SK-N-SH treated with all-trans-retinoic acid at 6 μM for 48 hours (cell line): ENCODE data around the gene FAM135A.

Experiments used
- ATAC-seq: fragments of 200-7000 bp; cut with Tn5 transposase; 3 replicates; pipeline ENCODE4 v1.9.1; 2020; ENCODE audit warnings: mild to moderate bottlenecking, moderate library complexity
- ARNTL ChIP-seq: fragments of 450-650 bp; formaldehyde crosslinking; IDR thresholded peaks from 2 replicates; pipeline ENCODE4 v1.5.0; 2020; ENCODE audit warnings: low read depth, mild to moderate bottlenecking, moderate library complexity, borderline replicate concordance
- CSDC2 ChIP-seq: fragments of 250-450 bp; sonication (Bioruptor Pico); IDR thresholded peaks from 2 replicates; pipeline ENCODE4 v1.5.0; 2020; ENCODE audit warnings: mild to moderate bottlenecking, moderate library complexity
- ESRRG ChIP-seq: fragments of 250-450 bp; sonication (Bioruptor Pico); IDR thresholded peaks from 2 replicates; pipeline ENCODE4 v1.6.1; 2021; ENCODE audit warnings: mild to moderate bottlenecking
- GLIS3 ChIP-seq: fragments of 250-450 bp; sonication (Bioruptor Pico); IDR thresholded peaks from 2 replicates; pipeline ENCODE4 v1.5.0; 2020; ENCODE audit warnings: mild to moderate bottlenecking, moderate library complexity
- ISL1 ChIP-seq: fragments of 250-450 bp; sonication (Bioruptor Pico); IDR thresholded peaks from 2 replicates; pipeline ENCODE4 v2.1.2; 2022; ENCODE audit warnings: mild to moderate bottlenecking, moderate library complexity
- OSR1 ChIP-seq: fragments of 250-450 bp; sonication (Bioruptor Pico); IDR thresholded peaks from 2 replicates; pipeline ENCODE4 v1.8.0; 2022; ENCODE audit warnings: moderate library complexity, mild to moderate bottlenecking, inconsistent platforms
- TCF4 ChIP-seq: fragments of 250-450 bp; sonication (Bioruptor Pico); IDR thresholded peaks from 2 replicates; pipeline ENCODE4 v1.8.0; 2021; ENCODE audit warnings: mild to moderate bottlenecking, moderate library complexity, borderline replicate concordance
- ZFP3 ChIP-seq: fragments of 250-450 bp; sonication (Bioruptor Pico); IDR thresholded peaks from 2 replicates; pipeline ENCODE4 v1.5.0; 2020; ENCODE audit warnings: mild to moderate bottlenecking, moderate library complexity
- ZNF565 ChIP-seq: fragments of 450-650 bp; formaldehyde crosslinking; conservative IDR thresholded peaks from 2 replicates; pipeline ENCODE4 v1.5.0; 2020; ENCODE audit warnings: low read depth, mild to moderate bottlenecking, moderate library complexity
- ZNF70 ChIP-seq: fragments of 450-650 bp; formaldehyde crosslinking; IDR thresholded peaks from 2 replicates; pipeline ENCODE4 v1.5.0; 2020; ENCODE audit warnings: mild to moderate bottlenecking, moderate library complexity
- TF ChIP-seq, protein P1 (sequence below): fragments of 250-450 bp; sonication (Bioruptor Pico); IDR thresholded peaks from 2 replicates; pipeline ENCODE4 v1.5.0; 2020; ENCODE audit warnings: mild to moderate bottlenecking, moderate library complexity
- TF ChIP-seq, protein P2 (sequence below): fragments of 250-450 bp; sonication (Bioruptor Pico); IDR thresholded peaks from 2 replicates; pipeline ENCODE4 v1.8.0; 2021; ENCODE audit warnings: low read depth, mild to moderate bottlenecking, moderate library complexity, borderline replicate concordance
- TF ChIP-seq, protein P3 (sequence below): fragments of 250-450 bp; sonication (Bioruptor Pico); IDR thresholded peaks from 2 replicates; pipeline ENCODE4 v1.5.1; 2020; ENCODE audit warnings: low read depth, mild to moderate bottlenecking, moderate library complexity
- TF ChIP-seq, protein P4 (sequence below): fragments of 250-450 bp; sonication (Bioruptor Pico); IDR thresholded peaks from 2 replicates; pipeline ENCODE4 v1.8.0; 2020; ENCODE audit warnings: mild to moderate bottlenecking, moderate library complexity, borderline replicate concordance
- TF ChIP-seq, protein P5 (sequence below): fragments of 250-450 bp; sonication (Bioruptor Pico); IDR thresholded peaks from 2 replicates; pipeline ENCODE4 v1.5.1; 2021; ENCODE audit warnings: mild to moderate bottlenecking, moderate library complexity

Gene FAM135A

DNA sequence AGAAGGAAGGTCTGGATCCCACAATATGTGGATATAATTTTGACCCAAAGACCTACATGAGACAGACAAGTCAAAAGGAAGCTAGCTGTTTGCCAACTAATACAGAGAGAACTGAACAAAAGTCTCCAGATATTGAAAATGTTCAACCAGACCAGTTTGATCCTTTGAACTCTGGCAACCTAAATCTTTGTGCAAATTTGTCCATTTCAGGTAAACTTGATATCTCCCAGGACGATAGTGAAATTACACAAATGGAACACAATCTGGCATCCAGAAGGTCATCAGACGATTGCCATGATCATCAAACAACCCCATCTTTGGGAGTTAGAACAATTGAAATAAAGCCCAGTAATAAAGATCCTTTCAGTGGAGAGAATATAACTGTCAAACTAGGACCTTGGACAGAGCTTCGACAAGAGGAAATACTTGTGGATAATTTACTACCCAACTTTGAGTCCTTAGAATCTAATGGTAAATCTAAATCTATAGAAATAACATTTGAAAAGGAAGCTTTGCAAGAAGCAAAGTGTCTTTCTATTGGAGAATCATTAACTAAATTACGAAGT is 111.5 kb downstream of the FAM135A start (continued):
- TF ChIP-seq, protein P1, sequence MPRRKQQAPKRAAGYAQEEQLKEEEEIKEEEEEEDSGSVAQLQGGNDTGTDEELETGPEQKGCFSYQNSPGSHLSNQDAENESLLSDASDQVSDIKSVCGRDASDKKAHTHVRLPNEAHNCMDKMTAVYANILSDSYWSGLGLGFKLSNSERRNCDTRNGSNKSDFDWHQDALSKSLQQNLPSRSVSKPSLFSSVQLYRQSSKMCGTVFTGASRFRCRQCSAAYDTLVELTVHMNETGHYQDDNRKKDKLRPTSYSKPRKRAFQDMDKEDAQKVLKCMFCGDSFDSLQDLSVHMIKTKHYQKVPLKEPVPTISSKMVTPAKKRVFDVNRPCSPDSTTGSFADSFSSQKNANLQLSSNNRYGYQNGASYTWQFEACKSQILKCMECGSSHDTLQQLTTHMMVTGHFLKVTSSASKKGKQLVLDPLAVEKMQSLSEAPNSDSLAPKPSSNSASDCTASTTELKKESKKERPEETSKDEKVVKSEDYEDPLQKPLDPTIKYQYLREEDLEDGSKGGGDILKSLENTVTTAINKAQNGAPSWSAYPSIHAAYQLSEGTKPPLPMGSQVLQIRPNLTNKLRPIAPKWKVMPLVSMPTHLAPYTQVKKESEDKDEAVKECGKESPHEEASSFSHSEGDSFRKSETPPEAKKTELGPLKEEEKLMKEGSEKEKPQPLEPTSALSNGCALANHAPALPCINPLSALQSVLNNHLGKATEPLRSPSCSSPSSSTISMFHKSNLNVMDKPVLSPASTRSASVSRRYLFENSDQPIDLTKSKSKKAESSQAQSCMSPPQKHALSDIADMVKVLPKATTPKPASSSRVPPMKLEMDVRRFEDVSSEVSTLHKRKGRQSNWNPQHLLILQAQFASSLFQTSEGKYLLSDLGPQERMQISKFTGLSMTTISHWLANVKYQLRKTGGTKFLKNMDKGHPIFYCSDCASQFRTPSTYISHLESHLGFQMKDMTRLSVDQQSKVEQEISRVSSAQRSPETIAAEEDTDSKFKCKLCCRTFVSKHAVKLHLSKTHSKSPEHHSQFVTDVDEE (CRISPR knock-in tag) = no peak
- TF ChIP-seq, protein P2, sequence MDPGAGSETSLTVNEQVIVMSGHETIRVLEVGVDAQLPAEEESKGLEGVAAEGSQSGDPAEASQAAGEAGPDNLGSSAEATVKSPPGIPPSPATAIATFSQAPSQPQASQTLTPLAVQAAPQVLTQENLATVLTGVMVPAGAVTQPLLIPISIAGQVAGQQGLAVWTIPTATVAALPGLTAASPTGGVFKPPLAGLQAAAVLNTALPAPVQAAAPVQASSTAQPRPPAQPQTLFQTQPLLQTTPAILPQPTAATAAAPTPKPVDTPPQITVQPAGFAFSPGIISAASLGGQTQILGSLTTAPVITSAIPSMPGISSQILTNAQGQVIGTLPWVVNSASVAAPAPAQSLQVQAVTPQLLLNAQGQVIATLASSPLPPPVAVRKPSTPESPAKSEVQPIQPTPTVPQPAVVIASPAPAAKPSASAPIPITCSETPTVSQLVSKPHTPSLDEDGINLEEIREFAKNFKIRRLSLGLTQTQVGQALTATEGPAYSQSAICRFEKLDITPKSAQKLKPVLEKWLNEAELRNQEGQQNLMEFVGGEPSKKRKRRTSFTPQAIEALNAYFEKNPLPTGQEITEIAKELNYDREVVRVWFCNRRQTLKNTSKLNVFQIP (CRISPR knock-in tag) = no peak
- TF ChIP-seq, protein P3, sequence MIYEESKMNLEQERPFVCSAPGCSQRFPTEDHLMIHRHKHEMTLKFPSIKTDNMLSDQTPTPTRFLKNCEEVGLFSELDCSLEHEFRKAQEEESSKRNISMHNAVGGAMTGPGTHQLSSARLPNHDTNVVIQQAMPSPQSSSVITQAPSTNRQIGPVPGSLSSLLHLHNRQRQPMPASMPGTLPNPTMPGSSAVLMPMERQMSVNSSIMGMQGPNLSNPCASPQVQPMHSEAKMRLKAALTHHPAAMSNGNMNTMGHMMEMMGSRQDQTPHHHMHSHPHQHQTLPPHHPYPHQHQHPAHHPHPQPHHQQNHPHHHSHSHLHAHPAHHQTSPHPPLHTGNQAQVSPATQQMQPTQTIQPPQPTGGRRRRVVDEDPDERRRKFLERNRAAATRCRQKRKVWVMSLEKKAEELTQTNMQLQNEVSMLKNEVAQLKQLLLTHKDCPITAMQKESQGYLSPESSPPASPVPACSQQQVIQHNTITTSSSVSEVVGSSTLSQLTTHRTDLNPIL (CRISPR knock-in tag) = no peak
- TF ChIP-seq ZFP3 = no peak

DNA sequence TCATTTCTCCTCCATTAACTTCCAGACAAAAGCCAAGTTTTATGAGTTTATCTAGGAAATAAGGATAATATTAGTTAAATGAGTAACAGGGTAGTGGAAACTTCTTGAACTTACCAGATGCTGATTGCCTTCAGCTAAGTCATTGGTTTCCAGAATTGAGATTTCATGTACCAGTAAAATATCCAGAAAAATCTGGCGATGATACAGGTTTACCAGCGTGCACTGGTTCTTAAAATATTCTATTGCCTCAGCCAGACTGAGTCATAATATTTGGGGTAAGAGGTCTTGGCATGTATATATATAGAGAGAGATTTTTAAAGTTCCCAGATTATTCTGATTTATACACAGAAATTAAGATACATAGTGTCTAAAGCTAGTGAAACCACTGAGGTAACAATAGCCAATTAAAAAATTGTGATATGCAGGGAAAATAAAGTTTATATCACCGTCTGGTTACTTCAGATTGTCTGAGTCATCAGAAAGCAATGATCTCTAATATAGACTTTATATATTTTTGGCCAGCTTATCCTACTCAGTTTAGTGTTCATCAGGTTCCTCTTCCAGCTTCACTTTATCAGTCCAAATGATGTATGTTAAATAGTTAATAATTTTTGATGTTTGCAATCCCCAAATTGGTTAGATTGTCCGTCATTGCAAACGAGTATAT is 113.9 kb downstream of the FAM135A start:
- no peak for ATAC-seq
- TF ChIP-seq, protein P3 (CRISPR knock-in tag) = no peak
- no peak for TF ChIP-seq ZNF70
- no peak for TF ChIP-seq ARNTL (CRISPR knock-in tag)
- TF ChIP-seq TCF4 (CRISPR knock-in tag) = no peak
- TF ChIP-seq CSDC2 (CRISPR knock-in tag) = no peak
- TF ChIP-seq GLIS3 = no peak
- no peak for TF ChIP-seq ESRRG (CRISPR knock-in tag)
- no peak for TF ChIP-seq ISL1
- TF ChIP-seq, protein P1 (CRISPR knock-in tag) = no peak
- TF ChIP-seq, protein P4, sequence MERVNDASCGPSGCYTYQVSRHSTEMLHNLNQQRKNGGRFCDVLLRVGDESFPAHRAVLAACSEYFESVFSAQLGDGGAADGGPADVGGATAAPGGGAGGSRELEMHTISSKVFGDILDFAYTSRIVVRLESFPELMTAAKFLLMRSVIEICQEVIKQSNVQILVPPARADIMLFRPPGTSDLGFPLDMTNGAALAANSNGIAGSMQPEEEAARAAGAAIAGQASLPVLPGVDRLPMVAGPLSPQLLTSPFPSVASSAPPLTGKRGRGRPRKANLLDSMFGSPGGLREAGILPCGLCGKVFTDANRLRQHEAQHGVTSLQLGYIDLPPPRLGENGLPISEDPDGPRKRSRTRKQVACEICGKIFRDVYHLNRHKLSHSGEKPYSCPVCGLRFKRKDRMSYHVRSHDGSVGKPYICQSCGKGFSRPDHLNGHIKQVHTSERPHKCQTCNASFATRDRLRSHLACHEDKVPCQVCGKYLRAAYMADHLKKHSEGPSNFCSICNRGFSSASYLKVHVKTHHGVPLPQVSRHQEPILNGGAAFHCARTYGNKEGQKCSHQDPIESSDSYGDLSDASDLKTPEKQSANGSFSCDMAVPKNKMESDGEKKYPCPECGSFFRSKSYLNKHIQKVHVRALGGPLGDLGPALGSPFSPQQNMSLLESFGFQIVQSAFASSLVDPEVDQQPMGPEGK = no peak
- TF ChIP-seq, protein P5, sequence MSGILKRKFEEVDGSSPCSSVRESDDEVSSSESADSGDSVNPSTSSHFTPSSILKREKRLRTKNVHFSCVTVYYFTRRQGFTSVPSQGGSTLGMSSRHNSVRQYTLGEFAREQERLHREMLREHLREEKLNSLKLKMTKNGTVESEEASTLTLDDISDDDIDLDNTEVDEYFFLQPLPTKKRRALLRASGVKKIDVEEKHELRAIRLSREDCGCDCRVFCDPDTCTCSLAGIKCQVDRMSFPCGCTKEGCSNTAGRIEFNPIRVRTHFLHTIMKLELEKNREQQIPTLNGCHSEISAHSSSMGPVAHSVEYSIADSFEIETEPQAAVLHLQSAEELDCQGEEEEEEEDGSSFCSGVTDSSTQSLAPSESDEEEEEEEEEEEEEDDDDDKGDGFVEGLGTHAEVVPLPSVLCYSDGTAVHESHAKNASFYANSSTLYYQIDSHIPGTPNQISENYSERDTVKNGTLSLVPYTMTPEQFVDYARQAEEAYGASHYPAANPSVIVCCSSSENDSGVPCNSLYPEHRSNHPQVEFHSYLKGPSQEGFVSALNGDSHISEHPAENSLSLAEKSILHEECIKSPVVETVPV = no peak
- TF ChIP-seq ZNF565 = no peak
- TF ChIP-seq OSR1 (CRISPR knock-in tag) = no peak
